Stimulated activated CD4-positive, alpha-beta T cell treated with anti-CD3 and anti-CD28 coated beads, Interleukin-4, amount 100 ng/mL, for 24 hours (primary cell): ENCODE results near the gene OPTN.
"Not testable (repeated sequence)": the region's sequence is repeated elsewhere in the genome, so short reads cannot be mapped to it uniquely, and the experiment has no call there.

Experiments used
- DNase-seq: peaks from one replicate; pipeline ENCODE4 v3.0.0-alpha.2; 2020

Gene OPTN

DNA sequence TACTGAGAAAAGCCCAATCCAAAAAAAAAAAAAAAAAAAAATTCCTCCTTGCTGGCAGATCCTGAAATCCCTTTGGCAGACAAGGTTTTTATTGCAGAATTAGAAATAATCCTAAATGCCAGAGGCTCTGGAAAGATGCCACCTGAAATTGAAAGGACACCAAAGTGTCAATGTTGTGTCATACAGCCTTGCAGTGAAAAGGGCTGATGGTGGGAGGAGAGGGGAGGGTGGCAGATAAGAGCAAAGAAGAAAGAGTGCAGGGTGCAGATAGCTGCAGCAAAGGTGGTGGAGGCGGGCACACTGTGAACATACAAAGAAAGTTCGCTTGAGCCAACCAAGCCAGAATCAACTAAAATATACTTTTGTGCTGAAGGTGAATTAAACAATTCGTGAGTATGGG, 8.2 kb upstream of the OPTN start:
- no peak for DNase-seq

DNA sequence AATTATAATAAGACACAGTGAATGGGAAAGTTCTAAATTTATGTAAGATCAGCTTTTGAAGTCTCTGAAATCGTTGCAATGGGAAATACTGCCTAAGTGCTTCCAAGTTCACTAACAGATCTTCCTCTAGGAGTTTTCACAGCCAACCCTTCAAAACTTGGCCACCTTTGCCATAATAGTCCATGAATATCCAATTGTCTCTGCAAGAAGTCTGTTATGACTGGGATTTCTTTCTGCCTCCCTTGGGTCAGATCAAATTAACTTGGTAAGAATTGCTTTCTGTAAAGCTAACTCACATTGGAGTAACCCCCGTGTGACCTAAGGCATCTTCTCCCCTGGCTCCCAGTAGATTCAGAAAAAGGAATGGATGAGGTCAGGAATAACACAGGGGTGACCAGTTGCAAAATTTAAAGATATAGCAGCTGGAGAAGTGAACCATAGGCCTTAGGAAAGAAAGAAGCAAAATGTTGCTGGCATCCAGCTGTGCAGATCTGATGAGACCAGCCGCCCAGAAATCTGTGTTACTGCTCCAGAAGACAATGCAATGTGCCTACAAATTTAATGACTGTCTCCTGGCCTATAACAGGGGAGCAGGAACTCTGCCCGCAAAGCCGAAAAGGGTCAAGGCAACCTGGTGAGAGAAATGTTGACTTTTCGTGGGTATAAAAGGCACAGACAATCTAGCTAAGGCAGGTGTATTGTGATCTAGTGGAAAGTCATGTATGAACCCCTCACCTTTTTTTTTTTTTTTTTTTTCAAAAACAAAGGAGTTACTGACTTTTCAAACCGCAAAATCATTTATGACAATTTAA, 7.5 kb upstream of the OPTN start:
- no peak for DNase-seq

DNA sequence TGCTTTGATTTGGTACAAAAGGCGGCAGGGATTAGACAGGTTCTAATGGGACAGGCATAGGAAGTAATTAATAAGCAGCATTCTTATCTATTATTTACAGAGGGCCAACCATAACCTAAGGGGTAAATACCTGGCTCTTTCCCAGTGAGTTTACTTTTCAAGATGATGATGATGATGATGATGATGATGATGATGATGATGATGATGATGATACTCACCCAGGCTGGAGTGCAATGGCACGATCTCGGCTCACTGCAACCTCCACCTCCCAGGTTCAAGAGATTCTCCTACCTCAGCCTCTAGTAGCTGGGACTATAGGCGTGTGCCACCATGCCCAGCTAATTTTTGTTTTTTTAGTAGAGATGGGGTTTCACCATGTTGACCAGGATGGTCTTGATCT, 5.9 kb upstream of the OPTN start:
- DNase-seq: not testable (repeated sequence)

DNA sequence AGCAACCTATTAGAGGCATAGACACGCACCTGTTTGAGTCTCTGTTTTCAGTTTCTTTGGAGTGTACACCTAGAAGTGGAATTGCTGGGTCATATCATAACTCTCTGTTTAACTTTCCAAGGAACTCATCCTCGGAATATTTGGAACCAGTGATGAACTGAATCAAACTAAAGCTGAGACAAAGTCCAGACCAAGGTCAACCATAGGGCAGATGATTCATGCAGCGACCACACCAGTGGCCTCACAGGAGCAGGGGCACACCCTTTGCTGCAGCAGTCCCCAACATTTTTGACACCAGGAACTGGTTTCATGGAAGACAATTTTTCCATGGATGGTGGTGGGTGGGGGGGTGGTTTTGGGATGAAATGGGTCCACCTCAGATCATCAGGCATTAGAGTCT, 4.9 kb upstream of the OPTN start:
- DNase-seq: no peak

DNA sequence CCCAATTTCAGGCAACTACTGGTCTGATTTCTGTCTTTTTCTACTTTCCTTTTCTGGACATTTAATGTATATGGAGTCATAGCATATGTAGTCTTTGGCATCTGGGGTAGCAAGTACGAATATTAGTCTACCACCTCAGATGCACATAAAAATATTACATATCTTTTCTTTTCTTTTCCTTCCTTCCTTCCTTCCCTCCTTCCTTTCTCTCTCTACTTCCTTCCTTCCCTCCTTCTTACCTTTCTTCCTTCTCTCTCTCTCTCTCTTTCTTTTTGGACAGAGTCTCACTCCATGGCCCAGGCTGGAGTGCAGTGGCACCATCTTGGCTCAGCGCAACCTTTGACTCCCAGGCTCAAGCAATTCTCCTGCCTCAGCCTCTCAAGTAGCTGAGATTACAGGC, 4.0 kb upstream of the OPTN start:
- no peak for DNase-seq

DNA sequence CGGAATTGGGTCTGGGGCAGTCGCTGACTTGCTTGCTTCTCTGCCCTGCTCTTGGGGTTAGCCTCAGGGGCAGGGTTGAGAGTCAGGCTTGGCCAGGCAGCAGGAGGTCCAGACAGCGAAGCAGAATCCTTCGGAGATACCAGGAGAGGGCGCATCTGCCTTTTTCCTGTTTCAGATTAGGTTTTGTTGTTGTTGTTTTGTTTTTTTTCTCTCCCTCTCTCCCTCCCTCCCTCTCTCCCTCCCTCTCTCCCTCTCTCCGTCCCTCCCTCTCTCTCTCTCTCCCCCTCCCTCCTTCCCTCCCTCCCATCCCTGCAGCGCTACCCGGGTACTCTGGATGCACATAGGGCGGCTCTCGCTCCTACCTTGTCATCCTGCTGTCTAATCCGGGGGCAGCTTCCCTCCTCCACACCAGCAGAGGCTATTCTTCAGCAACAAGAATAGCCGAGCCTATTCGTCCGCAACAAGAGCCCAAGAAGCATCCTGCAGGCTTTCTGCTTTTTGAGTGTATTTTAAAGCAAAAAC, 758 bp upstream of the OPTN start:
- DNase-seq: peak; percentile 50

DNA sequence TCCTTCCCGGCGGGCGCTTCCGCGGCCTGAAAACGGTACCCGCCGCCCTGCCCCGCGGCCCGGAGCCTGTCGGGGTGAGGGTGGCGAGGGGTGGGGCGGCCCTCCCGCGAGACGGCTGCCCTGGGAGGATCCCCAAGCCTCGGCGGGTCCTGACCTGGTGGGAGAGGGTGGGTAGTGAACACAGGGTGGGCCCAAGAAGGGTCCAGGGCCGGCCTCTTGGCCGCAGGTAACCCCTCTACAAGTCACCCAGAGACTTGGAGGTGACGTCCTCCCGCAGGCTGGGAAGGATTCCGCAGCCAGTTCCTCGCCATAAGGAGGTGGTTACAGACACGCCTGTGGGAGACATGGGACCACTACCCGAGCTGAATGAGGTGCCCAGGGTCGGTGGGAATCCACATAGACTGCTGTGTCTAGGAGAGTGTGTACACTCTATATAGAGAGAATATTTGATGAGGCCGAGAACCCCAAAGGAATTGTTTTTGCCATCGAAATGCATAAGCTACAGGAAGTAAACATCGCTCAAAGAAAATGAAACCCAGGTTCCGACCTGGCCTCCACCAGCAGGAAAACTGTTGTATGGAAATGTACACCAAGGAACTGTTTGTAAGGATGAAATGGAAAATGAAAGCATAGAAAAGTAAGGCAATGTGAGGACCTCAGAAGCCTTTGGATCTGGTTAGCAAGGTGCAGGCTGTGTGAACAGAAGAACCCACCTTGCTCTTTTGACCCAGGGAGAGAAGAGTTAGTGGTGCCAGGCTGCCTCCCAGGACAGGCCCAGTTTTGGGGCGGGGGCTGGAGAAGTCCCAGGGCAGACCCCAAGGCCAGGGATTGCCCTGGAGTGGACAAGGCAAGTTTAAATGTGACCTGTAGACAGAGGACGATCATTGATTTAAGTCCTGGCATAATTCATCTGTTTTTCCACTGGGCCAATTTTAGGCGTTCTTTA, 659 bp downstream of the OPTN start:
- DNase-seq: peak; percentile 24

DNA sequence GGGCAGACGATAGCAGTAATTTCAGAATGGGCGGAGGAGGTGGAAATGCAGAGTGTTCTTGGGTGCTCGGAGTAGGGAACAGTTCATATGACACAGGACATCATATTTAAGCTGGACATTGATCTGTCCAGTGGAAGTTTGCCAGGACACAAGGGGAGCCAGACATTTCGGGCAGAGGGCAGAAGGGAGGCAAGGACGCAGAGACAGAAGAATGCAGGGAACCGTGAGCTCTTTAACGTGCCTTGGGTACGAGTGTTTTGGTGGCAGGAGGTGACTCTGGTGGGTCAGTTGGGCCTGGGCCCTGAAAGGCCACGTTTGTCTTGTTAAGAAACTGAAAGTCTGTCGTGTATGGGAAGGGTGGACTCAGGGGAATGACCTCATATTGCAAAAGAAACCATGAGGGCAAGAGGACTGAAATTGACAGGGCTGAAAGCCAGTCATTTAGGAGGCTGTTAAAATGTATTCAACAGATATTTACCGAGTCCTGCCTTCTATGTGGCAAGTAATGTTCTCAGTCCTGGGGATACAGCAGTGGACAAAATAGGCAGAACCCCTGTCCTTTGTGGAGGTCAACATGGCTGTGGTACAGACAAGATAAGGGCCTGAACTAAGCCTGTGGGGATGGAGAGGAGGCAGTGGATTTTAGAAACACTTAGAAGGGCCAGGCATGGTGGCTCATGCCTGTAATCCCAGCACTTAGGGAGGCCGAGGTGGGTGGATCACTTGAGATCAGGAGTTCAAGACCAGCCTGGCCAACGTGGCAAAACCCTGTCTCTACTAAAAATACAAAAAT, 2.2 kb downstream of the OPTN start:
- no peak for DNase-seq

DNA sequence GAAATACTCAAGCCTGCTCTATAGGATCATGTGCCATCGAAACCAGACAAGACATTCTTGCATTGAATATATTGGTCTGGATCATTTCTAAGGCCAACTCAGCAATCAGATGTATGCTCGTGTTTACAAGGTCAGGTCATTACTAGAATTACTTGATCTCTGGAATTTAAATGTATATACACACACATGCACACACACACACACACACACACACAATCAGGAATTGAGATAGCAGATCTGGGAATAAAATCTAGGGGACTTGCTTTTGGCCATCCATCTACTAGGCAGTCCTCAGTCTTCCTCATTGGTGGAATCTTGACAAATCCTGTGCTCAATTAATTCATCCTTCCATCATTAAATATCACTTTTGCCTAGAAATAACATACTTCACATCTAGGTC, 3.6 kb downstream of the OPTN start:
- no peak for DNase-seq

DNA sequence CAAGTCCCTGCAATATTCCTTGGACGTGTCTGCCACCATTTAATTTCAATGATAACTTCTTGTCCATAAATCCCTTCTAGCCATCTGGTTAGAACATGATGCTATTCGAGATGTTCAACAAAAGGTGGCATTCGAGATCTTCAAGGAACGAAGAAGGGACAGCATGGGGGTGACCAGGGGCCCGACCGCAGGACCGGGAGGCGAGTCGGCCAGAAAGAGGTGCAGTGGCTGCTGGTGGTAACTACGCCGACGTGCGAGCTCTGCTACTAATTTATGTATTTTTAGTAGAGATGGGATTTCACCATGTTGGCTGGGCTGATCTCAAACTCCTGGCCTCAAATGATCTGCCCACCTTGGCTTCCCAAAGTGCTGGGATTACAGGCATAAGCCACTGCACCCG, 4.7 kb downstream of the OPTN start:
- no peak for DNase-seq

DNA sequence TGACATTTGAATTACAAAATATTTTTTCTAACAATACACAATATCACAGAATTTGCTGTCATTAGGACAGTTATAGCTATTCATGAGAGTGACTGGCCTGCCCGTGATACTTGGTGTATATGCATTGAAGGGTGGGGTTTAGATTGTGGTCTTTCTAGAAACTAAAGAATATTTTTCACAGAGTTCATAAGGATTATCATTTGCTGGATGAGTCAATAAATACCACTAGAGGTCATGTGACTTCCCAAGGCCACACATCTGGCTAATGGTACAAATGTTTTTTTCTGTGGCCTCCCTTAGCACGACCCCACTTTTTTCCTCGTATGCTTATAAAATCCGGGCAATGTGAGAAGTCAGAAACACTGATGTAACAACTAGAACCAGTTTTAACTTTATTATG, 5.2 kb downstream of the OPTN start:
- no peak for DNase-seq

DNA sequence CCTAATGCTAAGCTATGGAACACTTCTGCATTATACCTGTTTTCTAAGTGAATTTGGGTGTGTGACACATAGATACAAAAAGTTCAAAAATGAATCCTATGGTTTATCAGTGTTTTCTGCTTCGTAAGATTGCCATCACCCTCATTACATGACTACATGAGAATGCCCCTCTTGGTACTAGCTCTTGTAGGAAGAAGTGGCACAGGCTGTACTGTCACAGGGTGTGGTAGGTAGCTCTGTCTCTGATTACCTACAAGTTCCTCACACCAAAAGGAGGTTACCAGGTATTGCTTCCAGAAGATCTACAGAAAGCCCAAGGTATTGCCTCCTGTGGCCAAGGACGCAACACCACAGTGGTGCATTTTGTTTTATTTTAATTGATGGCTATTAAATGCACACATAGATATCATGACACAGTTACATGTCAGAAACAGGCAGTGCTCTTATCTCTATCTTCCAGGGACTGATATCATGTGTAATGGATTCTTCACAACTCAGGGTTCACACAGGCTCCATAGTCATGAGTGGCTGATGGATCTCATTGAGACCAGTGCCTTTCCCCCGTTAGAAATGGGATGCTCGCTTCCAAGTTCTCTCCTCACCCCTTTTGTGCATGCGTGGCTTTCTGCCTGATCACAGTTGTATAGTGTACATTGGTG, 6.6 kb downstream of the OPTN start:
- DNase-seq: no peak

DNA sequence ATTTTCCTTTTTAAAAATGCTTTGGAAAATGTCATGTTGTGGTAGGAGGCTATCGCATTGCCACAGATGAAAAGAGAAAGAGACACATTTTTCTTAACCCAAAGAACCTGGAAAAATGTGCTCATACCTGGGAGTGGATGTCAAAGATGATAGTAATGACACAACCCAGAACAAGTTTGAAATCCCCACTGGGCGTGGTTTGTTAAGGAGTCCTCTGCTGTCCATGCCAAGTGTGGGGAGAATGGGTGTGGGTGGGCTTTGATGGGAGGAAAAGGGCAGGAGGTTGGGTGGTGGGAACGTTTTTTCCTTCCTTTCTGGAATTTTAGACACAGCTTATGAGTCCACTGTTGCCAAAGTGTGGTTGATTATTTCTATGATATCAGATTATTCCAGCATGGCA, 10.9 kb downstream of the OPTN start:
- no peak for DNase-seq

DNA sequence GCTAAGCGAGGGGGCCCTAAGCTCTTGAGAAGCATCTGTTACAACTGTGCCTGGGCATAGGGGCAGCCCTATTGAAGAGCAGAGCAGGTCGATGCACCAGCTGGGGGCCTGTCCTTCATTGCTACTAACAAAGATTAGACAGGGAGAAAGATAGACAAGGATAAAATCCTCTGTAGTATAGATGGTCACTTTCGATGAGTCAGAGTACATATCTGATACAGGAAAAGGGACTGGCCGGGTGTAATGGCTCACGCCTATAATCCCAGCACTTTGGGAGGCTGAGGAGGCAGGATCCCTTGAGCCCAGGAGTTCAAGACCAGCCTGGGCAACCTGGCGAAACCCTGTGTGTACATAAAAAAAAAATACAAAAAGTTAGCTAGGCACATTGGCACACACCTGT, 13.6 kb downstream of the OPTN start:
- no peak for DNase-seq

DNA sequence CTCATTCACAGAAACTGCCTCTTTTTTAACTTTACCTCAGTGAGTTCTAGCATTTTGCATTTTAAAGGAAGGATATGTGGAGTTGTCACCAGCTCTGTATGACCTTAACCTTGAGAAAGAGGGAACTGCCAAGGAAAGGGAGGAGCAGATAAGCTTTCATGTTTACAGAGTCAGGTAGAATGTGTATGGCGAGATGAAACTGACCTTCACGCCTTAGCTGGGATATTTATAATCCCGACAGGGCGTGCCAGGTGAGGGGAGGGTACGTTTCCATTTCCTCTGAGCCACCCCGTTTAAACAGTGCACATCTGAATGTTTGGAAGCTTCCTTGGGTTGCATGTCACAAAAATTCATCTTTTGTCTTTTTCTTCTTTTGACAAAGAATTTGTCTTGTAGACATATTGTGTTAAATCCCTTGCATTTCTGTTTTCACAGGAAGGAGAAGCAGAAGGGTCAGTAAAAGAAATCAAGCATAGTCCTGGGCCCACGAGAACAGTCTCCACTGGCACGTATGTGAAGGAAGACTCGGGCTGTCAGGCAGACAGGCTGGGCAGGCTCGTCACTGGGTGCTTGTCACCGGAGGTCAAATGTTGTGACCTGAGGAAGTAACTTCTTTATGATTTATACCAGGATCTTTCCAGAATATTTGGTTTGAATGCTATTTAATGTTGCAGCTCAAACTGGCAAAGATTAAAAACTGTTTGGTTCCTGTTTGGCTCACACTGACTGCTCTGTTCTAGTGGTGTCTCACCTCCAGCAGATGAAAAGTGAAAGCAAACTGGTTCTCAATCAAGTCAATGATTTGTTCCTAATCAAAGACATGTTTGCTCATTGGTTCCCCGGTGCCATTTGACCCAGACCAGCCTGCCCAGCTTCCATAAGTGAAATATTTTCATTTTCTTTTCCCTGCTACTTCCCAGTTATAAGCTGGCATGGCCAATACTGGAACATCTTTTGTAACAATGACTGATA, 16.2 kb downstream of the OPTN start:
- DNase-seq: no peak

DNA sequence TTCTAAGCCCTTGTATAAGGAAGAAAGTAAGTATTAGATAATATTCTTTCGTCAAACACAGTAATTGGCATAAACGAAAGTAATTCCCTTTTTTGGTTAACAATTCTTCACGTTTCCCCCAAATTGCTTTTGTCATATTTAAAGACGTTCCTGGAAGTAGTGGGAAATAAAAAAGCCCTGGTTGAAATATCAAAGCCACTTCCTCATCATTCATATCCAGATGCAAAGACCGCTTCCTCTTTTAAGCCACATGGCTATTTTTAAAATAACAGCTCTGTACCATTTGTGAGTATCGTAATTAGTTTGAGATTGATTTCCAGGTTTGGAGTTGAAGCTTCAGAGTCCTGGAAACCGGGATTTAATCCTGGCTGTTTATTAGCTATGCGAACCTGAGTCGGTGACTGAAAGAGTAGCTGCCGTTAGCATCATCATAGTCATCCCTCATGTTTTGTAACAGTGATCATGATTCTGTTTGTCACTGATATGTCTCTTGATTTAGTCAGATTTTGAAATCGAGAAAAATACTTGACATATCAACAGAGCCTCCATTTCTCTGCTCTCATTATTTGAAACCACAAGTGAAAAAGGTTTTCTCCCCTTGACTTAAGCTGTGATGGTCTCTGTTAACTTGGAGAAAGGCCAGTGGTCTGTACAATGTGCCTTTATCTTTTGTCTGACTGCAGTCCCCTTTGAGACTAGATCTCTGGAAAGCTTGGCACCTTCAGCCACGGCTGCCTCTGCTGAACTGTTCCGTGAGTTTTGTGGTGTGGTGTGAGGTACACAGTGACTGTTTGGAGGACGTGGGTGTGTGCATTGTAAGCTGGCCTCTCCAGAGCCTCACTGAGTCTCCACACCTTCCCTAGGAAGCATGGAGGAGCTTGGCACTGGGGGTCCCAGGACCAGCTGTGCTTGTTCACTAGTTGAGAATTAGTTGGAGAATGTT, 18.1 kb downstream of the OPTN start:
- DNase-seq: no peak

DNA sequence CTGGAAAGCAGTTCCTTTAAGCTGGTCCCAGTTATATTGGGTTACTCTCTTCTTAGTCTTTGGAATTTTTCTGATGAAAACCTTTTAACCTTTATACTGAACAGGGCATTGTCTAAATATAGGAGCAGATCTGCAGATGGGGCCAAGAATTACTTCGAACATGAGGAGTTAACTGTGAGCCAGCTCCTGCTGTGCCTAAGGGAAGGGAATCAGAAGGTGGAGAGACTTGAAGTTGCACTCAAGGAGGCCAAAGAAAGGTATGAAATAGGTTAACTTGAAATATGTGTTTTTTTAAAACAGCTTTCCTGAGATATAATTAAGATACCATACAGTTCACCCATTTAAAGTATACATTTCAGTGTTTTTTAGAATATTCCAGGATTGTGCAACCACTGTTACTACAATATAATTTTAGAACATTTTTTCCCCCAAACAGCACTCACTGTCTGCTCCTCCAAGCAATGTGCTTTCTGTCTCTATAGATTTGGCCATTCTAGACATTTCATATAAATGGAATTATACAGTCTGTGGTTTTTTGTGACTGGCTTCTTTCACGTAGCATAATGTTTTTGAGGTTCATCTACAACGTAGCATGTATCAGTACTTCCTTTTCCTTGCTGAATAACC, 18.9 kb downstream of the OPTN start:
- no peak for DNase-seq

DNA sequence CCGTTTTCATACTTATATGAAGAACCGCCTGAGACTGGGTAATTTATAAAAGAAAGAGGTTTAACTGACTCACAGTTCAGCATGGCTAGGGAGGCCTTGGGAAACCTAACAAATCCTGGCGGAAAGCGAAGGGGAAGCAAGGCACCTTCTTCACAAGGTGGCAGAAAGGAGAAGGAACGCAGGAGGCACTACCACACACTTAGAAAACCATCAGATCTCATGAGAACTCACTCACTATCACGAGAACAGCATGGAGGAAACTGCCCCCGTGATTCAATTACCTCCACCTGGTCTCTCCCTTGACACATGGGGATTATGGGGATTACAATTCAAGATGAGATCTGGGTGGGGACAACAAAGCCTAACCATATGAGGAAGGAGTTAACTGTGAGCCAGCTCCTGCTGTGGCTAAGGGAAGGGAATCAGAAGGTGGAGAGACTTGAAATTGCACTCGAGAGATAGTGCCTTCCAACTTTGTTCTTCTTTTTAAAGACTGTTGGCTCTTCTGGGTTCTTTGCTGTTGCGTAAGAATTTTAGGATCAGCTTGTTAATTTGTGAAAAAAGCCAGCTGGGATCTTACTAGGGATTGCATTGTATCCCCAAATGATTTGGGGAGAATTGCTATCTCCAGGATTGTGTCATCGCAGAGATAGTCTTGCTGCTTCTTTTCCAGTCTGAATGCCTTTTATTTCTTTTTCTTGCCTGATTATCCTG, 21.0 kb downstream of the OPTN start:
- no peak for DNase-seq

DNA sequence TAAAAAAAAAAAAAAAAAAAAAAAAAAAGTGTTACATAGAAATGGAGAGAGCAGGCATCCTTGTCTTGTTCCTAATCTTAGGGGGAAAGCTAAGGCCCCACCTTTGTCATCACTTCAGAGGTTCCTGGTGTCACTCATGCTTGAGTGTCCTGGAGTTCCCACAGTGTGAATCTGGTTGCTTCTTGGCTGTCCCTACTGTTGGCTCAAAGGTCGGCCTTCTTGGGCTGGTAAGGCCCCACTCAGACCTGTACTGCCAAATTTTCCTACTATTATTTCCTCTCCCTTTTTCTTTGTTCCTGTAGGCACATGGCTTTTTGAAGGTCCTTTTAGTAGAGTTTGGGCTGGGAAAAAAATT, 21.5 kb downstream of the OPTN start:
- no peak for DNase-seq
